SK-N-SH (cell line): ENCODE data around the gene CD200R1. TPM values are rescaled to one million over a fixed set of nuclear protein-coding genes. Genes with fewer than 3 reads are reported as not detected.

Experiments
- CTCF ChIA-PET: fragments of 300-600, 350-600 bp; formaldehyde crosslinking; extraction: SDS; loops from one replicate; lab custom pipeline; 2021; lab: Yijun Ruan, JAX
- POLR2A ChIA-PET: fragments of 350-600 bp; sonication (Branson Sonifier 250); formaldehyde crosslinking; extraction: SDS; loops from one replicate; lab custom pipeline; 2020; ENCODE audit warnings: antibody characterized with exemption, inconsistent platforms; lab: Yijun Ruan, JAX
- DNase-seq: peaks from one replicate; pipeline ENCODE4 v3.0.0; 2012
- H2AFZ ChIP-seq: fragments of 200-600 bp; sonication (generic); 2 replicates; pipeline ENCODE4 v1.8.1; 2016; ENCODE audit warnings: antibody characterized with exemption, mild to moderate bottlenecking, low read depth
- H3F3A ChIP-seq: fragments of 200-600 bp; sonication (generic); replicated peaks from 2 replicates; pipeline ENCODE3; 2016; ENCODE audit warnings: antibody characterized with exemption, mild to moderate bottlenecking; ENCODE audit not compliant: insufficient read depth
- H3K27ac ChIP-seq, 2 experiments: fragments of 200-500 bp in 1 of 2; fragments of 200-600 bp in 1 of 2; sonication (Bioruptor generic) in 1 of 2; sonication (generic), shearing (Covaris generic) in 1 of 2; 2 replicates each; pipeline versions ENCODE4 v1.5.1 to v1.6.1; 2014 to 2016; ENCODE audit warnings: low read depth in 2 of 2, inconsistent platforms in 1 of 2, low read length in 1 of 2, mild to moderate bottlenecking in 1 of 2, mixed read lengths in 1 of 2
- H3K27me3 ChIP-seq: fragments of 200-600 bp; sonication (generic), shearing (Covaris generic); 2 replicates; pipeline ENCODE4 v1.6.1; 2016; ENCODE audit warnings: mixed run types; ENCODE audit not compliant: insufficient read depth
- H3K36me3 ChIP-seq, 2 experiments: fragments of 200-500 bp in 1 of 2; fragments of 200-600 bp in 1 of 2; sonication (Bioruptor generic) in 1 of 2; sonication (generic) in 1 of 2; replicated peaks in 1 of 2; 2 replicates each; pipeline versions ENCODE3 to v1.5.1; 2014 to 2016; ENCODE audit warnings: low read length in 1 of 2, mild to moderate bottlenecking in 1 of 2; ENCODE audit not compliant: insufficient read depth in 2 of 2, control insufficient read depth in 1 of 2
- H3K4me1 ChIP-seq, 2 experiments: fragments of 200-500 bp in 1 of 2; fragments of 200-600 bp in 1 of 2; sonication (Bioruptor generic) in 1 of 2; sonication (generic), shearing (Covaris generic) in 1 of 2; 2 replicates each; pipeline versions ENCODE4 v1.5.1 to v1.6.1; 2014 to 2016; ENCODE audit warnings: low read depth in 1 of 2, low read length in 1 of 2, mixed run types in 1 of 2; ENCODE audit not compliant: insufficient read depth in 2 of 2, control insufficient read depth in 1 of 2
- H3K4me2 ChIP-seq: fragments of 200-600 bp; sonication (generic), shearing (Covaris generic); 2 replicates; pipeline ENCODE4 v1.6.1; 2017; ENCODE audit warnings: mixed run types
- H3K4me3 ChIP-seq, 2 experiments: fragments of 200-500 bp in 1 of 2; fragments of 200-600 bp in 1 of 2; sonication (Bioruptor generic) in 1 of 2; sonication (generic), shearing (Covaris generic) in 1 of 2; 2 replicates each; pipeline versions ENCODE4 v1.5.1 to v1.8.1; 2014 to 2016; ENCODE audit warnings: low read depth in 2 of 2, inconsistent platforms in 1 of 2, low read length in 1 of 2, mild to moderate bottlenecking in 1 of 2, mixed read lengths in 1 of 2, moderate library complexity in 1 of 2
- H3K79me2 ChIP-seq: fragments of 200-600 bp; sonication (generic); 2 replicates; pipeline ENCODE4 v1.8.1; 2017; ENCODE audit warnings: mild to moderate bottlenecking; ENCODE audit not compliant: insufficient read depth
- H3K9ac ChIP-seq: fragments of 200-600 bp; sonication (generic); 2 replicates; pipeline ENCODE4 v1.6.1; 2017; ENCODE audit warnings: mixed run types
- H3K9me2 ChIP-seq: fragments of 200-600 bp; sonication (generic); 2 replicates; pipeline ENCODE4 v1.6.1; 2017; ENCODE audit warnings: mixed run types
- H3K9me3 ChIP-seq: fragments of 200-600 bp; sonication (generic); 2 replicates; pipeline ENCODE4 v1.6.1; 2017; ENCODE audit warnings: mixed run types, mild to moderate bottlenecking, moderate library complexity
- H4K20me1 ChIP-seq: fragments of 200-600 bp; sonication (generic); 2 replicates; pipeline ENCODE4 v1.6.1; 2017; ENCODE audit warnings: mild to moderate bottlenecking, mixed run types; ENCODE audit not compliant: insufficient read depth
- EP300 ChIP-seq, 2 experiments: IDR thresholded peaks; 2 replicates each; pipeline versions ENCODE4 v1.4.0 to v1.6.1; 2012; ENCODE audit warnings: borderline replicate concordance in 1 of 2, low read depth in 1 of 2, low read length in 1 of 2
- FOSL2 ChIP-seq: IDR thresholded peaks from 2 replicates; pipeline ENCODE4 v1.4.0; 2012; ENCODE audit warnings: low read depth, mild to moderate bottlenecking, moderate library complexity, borderline replicate concordance
- FOXM1 ChIP-seq: IDR thresholded peaks from 2 replicates; pipeline ENCODE4 v1.4.0; 2012; ENCODE audit warnings: low read depth, mild to moderate bottlenecking
- GABPA ChIP-seq: IDR thresholded peaks from 2 replicates; pipeline ENCODE4 v1.4.0; 2012; ENCODE audit warnings: low read depth, mild to moderate bottlenecking
- GATA2 ChIP-seq: sonication (generic); formaldehyde crosslinking; IDR thresholded peaks from 2 replicates; pipeline ENCODE4 v1.5.0; 2020; ENCODE audit warnings: mild to moderate bottlenecking, missing genetic modification reagents
- POLR2AphosphoS5 ChIP-seq: IDR thresholded peaks from 2 replicates; pipeline ENCODE4 v1.6.1; 2012; ENCODE audit warnings: low read depth, low read length
- RAD21 ChIP-seq: IDR thresholded peaks from 2 replicates; pipeline ENCODE4 v1.6.1; 2012; ENCODE audit warnings: mild to moderate bottlenecking, low read length
- RCOR1 ChIP-seq: fragments of 150-350 bp; IDR thresholded peaks from 2 replicates; pipeline ENCODE4 v1.6.1; 2017; ENCODE audit warnings: antibody characterized with exemption, low read length
- RXRA ChIP-seq: IDR thresholded peaks from 2 replicates; pipeline ENCODE4 v1.4.0; 2012; ENCODE audit warnings: low read depth, mild to moderate bottlenecking, borderline replicate concordance
- SMC3 ChIP-seq: IDR thresholded peaks from 2 replicates; pipeline ENCODE4 v1.6.1; 2012; ENCODE audit warnings: low read depth, low read length, improper control_type of control experiment
- WGBS: methylation state at CpG from one replicate; pipeline ENCODE4 v1.1.6; 2017; ENCODE audit warnings: low lambda C conversion rate; 5-methylcytosine and 5-hydroxymethylcytosine counted together
- polyA plus RNA-seq, 3 experiments: library from polyadenylated mRNA; depleted of rRNA; stranded (reverse); fragments of >200 nt; gene quantifications; 2 replicates each; pipeline ENCODE4 v1.2.3, GENCODE V29; 2012
- TF ChIP-seq, protein P1 (sequence below): fragments of 150-350 bp; IDR thresholded peaks from 2 replicates; pipeline ENCODE4 v1.6.1; 2016; ENCODE audit warnings: mild to moderate bottlenecking, low read depth, low read length
- TF ChIP-seq, protein P2 (sequence below): IDR thresholded peaks from 2 replicates; pipeline ENCODE4 v1.6.1; 2012; ENCODE audit warnings: mild to moderate bottlenecking, low read depth, low read length, moderate library complexity
- TF ChIP-seq, protein P3 (sequence below): IDR thresholded peaks from 2 replicates; pipeline ENCODE4; 2012

CD200R1 gene
- polyA plus RNA-seq, 1 of the 3 experiments (the other 2 are of a cell fraction) = 0.02 TPM

DNA sequence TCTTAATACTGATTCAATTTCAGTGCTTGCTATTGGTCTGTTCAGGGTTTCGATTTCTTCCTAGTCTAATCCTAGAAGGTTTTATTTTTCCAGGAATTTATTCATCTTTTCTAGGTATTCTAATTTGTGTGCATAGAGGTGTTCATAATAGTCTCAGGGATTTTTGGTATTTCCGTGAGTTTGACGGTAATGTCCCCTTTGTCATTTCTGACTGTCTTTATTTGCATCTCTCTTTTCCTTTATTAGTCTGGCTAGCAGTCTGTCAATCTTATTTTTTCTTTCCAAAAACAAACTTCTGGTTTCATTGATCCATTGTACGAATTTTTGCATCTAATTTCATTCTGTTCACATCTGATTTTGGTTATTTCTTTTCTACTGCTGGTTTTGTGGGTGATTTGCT, 93.0 kb downstream of the CD200R1 start:
- Histone ChIP-seq H3K4me3 (no peak overlapping the region), H2AFZ (no peak overlapping the region), H3F3A (no peaks in the 10 kb centered on the region), H3K9me2 (no peaks in the 10 kb centered on the region), H3K4me1 (no peaks in the 10 kb centered on the region), H3K4me2 (no peak overlapping the region), H4K20me1 (no peaks in the 10 kb centered on the region), H3K9me3 (no peaks in the 10 kb centered on the region), H3K27me3 (no peaks in the 10 kb centered on the region), H3K36me3 (no peaks in the 10 kb centered on the region), H3K9ac (no peak overlapping the region), H3K79me2 (no peaks in the 10 kb centered on the region), H3K27ac (no peak overlapping the region)
- CTCF ChIA-PET = no interaction called here
- 57% methylated on average over 4 of the region's 4 CpGs for WGBS
- DNase-seq = no peak
- TF ChIP-seq RXRA = no peak
- no peak for TF ChIP-seq RCOR1
- TF ChIP-seq, protein P1, sequence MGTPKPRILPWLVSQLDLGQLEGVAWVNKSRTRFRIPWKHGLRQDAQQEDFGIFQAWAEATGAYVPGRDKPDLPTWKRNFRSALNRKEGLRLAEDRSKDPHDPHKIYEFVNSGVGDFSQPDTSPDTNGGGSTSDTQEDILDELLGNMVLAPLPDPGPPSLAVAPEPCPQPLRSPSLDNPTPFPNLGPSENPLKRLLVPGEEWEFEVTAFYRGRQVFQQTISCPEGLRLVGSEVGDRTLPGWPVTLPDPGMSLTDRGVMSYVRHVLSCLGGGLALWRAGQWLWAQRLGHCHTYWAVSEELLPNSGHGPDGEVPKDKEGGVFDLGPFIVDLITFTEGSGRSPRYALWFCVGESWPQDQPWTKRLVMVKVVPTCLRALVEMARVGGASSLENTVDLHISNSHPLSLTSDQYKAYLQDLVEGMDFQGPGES = no peak
- TF ChIP-seq GABPA = no peak
- TF ChIP-seq, protein P2, sequence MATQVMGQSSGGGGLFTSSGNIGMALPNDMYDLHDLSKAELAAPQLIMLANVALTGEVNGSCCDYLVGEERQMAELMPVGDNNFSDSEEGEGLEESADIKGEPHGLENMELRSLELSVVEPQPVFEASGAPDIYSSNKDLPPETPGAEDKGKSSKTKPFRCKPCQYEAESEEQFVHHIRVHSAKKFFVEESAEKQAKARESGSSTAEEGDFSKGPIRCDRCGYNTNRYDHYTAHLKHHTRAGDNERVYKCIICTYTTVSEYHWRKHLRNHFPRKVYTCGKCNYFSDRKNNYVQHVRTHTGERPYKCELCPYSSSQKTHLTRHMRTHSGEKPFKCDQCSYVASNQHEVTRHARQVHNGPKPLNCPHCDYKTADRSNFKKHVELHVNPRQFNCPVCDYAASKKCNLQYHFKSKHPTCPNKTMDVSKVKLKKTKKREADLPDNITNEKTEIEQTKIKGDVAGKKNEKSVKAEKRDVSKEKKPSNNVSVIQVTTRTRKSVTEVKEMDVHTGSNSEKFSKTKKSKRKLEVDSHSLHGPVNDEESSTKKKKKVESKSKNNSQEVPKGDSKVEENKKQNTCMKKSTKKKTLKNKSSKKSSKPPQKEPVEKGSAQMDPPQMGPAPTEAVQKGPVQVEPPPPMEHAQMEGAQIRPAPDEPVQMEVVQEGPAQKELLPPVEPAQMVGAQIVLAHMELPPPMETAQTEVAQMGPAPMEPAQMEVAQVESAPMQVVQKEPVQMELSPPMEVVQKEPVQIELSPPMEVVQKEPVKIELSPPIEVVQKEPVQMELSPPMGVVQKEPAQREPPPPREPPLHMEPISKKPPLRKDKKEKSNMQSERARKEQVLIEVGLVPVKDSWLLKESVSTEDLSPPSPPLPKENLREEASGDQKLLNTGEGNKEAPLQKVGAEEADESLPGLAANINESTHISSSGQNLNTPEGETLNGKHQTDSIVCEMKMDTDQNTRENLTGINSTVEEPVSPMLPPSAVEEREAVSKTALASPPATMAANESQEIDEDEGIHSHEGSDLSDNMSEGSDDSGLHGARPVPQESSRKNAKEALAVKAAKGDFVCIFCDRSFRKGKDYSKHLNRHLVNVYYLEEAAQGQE = no peak
- no peak for TF ChIP-seq EP300 (IDR thresholded peaks at IDR 0.05; ENCODE audit: borderline replicate concordance in 1 of 2, low read depth in 1 of 2, low read length in 1 of 2)
- TF ChIP-seq RAD21 = no peak
- TF ChIP-seq, protein P3, sequence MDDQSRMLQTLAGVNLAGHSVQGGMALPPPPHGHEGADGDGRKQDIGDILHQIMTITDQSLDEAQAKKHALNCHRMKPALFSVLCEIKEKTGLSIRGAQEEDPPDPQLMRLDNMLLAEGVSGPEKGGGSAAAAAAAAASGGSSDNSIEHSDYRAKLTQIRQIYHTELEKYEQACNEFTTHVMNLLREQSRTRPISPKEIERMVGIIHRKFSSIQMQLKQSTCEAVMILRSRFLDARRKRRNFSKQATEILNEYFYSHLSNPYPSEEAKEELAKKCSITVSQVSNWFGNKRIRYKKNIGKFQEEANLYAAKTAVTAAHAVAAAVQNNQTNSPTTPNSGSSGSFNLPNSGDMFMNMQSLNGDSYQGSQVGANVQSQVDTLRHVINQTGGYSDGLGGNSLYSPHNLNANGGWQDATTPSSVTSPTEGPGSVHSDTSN = no peak
- POLR2A ChIA-PET = interaction anchor here (0.6 kb wide), 1 partner anchor 225 kb away, joined by 4 read pairs; no protein-coding TSS in a partner anchor

DNA sequence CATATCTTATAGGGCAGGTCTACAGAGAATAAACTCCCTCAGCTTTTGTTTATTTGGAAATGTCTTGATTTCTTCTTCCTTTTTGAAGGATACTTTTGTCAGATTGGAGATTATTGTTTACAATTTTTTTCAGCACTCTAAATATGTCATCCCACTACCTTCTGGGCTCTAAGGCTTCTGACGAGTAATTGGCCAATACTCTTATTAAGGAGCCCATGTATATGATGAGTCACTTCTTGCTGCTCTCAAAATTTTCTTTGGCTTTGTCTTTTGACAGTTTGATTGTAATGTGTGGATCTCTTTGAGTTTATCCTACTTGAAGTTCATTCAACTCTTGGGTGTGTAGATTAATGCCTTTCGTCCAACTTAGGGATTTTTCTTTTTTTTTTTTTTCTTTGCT, 99.3 kb downstream of the CD200R1 start:
- WGBS = 62% methylated on average over 2 of the region's 2 CpGs

More for the DNA sequence above, 99.3 kb downstream of the CD200R1 start:
- H3F3A ChIP-seq = no peaks in the 10 kb centered on the region
- H3K9ac ChIP-seq = no peak overlapping the region
- H3K4me3 ChIP-seq = no peak overlapping the region
- H3K9me2 ChIP-seq = no peaks in the 10 kb centered on the region
- no peaks in the 10 kb centered on the region for H3K36me3 ChIP-seq
- DNase-seq = no peak
- H3K4me2 ChIP-seq = no peak overlapping the region
- TF ChIP-seq GATA2 (CRISPR knock-in tag) = no peak
- no peak for TF ChIP-seq POLR2AphosphoS5
- no peak for TF ChIP-seq SMC3
- no peak for TF ChIP-seq FOXM1
- TF ChIP-seq FOSL2 = no peak
- no peak overlapping the region for H2AFZ ChIP-seq
- no peaks in the 10 kb centered on the region for H3K79me2 ChIP-seq
- no peaks in the 10 kb centered on the region for H3K4me1 ChIP-seq
- no peaks in the 10 kb centered on the region for H3K9me3 ChIP-seq
- POLR2A ChIA-PET = no interaction called here
- no peak overlapping the region for H3K27ac ChIP-seq
- no peaks in the 10 kb centered on the region for H3K27me3 ChIP-seq
- H4K20me1 ChIP-seq = no peaks in the 10 kb centered on the region
- CTCF ChIA-PET = no interaction called here
